ENCODE measurements around the gene ATRAID.
"Not testable (repeated sequence)": the region's sequence is repeated elsewhere in the genome, so short reads cannot be mapped to it uniquely, and the experiment has no call there.

The ATRAID gene

DNA sequence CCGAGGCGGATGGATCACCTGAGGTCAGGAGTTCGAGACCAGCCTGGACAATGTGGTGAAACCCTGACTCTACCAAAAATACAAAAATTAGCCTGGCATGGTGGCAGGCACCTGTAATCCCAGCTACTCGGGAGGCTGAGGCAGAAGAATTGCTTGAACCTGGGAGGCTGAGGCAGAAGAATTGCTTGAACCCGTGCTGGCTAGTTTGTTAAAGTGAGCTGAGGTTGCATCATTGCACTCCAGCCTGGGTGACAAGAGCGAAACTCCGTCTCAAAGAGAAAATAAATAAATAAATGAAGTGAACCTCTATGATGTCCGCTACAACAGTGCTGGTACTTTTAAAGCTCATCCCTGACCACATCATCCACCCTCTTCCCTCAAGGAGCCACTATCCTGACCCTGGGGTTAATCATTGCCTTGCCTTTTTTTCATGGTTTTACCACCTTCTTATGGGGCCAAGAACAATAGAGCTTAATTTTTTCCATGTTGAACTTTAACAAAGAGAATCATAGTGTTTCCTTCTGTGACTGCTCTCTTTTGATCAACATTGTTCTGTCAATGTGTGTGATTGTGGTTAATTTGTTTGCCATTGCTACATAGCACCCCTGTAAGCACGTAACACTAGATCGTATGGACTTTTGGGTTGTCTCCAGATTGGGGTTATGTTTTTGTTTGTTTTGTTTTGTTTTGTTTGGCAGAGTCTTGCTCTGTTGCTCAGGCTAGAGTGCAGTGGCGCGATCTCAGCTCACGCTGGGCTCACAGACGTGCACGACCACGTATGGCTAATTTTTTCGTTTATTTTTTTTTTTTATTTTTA is 17.1 kb upstream of the ATRAID start:
- no peak for DNase-seq (ENCODE audit: low read depth)

DNA sequence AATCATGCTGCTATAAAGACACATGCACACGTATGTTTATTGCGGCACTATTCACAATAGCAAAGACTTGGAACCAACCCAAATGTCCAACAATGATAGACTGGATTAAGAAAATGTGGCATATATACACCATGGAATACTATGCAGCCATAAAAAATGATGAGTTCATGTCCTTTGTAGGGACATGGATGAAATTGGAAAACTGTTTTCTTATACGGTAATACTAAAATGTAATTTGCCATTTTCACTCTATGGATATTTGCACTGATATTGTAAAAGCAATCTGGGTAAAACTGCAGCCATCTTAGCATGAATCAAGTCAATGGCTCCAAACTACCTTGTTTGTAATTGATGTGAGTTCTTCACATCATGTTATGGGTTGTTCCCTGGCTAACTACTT is 16.0 kb upstream of the ATRAID start:
- DNase-seq (ENCODE audit: low read depth) = not testable (repeated sequence)

DNA sequence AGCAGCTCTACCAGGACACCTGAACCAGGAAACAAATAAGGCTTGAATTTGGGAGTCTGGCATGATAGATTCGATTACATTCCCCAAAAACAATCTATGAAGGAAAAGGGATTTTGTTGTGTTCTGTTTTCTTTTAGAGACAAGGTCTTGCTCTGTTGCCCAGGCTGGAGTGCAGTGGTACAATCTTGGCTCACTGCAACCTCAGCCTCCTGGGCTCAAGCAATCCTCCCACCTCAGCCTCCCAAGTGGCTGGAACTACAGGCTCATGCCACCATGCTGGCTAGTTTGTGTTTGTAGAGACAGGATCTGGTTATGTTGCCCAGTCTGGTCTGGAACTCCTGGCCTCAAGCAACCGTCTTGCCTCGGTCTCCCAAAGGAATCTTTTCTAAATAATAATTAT is 13.8 kb upstream of the ATRAID start:
- not testable (repeated sequence) for DNase-seq (ENCODE audit: low read depth)

DNA sequence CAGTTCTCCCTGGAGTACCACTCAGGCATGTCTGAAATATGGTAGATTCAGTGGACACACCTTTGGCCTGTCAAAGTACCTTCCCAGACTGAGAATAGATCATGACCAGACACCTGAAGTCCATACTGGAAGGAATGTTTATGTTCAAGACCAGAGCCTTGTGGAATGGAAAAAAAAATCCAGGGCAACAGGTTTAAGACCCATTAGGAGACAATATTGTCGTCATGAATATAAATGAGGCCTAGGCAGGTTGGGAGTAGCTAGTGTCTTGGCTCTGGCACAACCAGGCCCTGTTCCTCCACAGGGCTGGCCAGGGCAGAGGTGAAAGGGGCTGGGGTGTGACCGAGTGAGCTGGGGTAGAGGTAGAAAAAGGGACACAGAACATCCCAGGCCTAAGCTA is 13.2 kb upstream of the ATRAID start:
- no peak for DNase-seq (ENCODE audit: low read depth)

DNA sequence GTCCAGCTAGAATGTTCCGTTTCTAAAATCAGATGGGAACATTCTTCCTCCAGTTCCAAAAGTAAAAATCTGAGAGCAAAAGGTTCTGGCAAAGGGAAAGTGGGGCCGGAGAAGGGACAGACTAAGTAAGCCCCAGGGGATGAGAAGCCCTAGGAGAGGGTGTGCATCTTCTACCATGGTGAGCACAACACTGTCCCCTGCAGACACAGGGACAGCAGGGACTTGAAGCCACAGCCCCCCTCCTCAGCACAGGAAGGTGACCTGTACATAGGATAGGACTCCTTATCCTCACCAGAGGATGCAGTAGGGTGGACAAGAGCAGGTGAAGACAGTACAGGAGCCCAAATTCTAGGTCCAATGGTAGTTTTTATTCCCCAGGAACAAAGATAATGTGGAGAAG is 12.6 kb upstream of the ATRAID start:
- no peak for DNase-seq (ENCODE audit: low read depth)

DNA sequence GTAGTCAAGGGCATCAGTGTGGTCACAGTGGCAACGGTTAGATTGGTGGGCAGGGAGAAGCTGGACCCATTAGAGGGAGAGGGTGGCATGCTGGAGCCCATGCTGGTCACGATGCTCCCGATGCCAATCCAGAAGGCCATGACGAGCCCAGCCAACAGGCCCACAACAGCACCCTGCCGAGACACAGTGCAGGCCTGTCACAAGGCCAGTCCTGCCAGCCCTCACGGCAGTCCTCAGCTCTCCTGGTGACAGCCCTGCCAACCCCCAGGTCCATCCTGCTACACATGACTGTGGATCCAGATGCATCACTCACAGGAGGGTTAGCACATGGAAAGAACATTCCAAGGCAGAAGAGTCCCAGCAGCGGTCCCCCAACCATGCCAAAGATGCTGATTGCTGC is 10.2 kb upstream of the ATRAID start:
- DNase-seq (ENCODE audit: low read depth) = no peak

DNA sequence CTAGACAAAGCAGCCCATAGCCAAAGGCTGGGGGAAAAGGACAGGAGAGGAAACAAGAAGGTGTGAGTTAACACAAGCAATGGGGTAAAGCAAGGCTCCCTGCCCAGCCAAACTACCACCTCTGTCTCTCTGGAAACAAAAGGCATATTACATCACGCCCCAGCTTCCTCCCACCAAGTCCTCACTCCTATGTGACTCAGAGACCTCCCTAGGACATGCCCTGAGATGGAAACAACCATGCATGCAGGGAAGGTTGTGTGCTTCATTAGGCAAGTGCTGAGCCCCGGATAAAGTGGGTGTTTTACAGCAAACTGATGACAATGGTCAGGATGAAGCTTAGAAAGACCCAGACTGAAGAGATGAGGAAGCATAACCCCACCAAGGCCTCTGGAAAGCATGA is 9.0 kb upstream of the ATRAID start:
- DNase-seq (ENCODE audit: low read depth) = no peak

DNA sequence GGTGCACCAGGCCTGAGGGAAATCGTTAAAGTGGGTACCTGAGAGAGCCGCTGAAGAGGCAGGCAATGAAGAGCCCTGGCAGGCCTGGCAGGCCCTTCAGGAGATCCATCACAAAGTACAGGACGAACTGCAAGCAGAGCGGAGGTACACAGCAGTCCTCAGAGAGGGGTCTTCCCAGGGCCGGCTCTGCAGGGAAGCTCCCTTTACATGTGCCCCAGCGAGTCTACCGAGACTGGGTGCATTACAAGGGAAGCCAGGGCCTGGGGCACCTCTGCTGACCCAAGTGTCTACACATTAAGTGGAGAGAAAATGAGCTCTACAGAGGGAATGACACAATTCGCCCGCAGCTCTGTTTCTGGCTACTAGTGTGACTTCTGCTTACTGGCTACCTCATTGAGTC is 8.1 kb upstream of the ATRAID start:
- no peak for DNase-seq (ENCODE audit: low read depth)

DNA sequence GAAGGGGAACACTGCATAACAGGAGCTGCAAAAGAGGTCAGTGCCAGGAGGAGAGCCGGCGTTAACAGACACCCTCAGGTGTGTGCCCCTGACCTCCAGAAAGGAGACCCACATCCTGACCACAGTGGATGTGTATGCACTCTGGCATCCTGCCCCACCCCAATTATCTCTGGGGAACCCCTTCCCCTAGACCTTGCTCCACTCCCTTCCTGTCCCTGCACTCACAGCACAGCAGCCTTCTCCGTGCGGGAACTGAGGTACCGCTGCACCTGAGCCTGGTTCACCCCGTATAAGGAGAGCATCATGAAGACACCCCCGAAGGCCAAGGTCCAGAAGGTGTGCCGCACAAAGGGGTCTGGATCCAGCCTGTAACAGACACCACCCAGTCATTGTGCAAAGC is 7.3 kb upstream of the ATRAID start:
- no peak for DNase-seq (ENCODE audit: low read depth)

DNA sequence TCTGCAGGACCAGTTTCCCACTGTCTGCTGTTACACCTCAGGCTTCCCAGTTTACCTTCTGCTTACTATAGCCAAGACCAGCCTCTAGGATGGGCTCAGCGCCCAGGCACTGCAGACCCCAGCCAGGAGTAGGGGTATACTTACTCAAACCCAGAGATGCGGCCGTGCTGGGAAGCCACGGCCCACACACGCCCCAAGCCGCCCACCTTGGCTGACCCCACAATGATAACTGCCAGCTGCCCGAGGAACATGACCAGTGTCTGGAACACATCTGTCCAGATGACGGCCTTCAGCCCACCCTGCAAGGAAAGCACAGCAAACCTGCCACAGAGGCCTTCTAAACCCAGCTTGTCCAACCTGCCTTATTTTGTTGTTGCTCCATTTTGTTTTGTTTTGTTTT is 6.6 kb upstream of the ATRAID start:
- DNase-seq (ENCODE audit: low read depth) = no peak

DNA sequence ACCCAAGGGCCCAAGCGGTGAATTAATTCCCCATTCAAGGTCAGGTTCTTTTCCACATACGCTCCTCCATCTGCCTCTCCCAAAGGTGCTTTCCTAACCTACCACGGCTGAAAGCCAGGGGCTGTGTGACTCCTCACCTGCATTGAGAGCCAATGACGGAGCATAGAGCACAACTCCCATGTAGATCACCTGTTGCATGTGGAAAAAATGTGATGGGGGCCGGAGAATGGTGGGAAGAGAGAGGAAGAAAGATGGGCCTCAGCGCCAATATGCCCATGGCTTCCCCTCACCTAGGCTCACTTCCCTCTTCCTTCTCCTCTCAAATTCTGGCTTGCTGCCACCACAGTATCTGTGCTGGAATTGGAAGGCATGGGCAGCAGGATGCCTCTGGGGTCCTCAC is 5.5 kb upstream of the ATRAID start:
- DNase-seq (ENCODE audit: low read depth) = no peak

DNA sequence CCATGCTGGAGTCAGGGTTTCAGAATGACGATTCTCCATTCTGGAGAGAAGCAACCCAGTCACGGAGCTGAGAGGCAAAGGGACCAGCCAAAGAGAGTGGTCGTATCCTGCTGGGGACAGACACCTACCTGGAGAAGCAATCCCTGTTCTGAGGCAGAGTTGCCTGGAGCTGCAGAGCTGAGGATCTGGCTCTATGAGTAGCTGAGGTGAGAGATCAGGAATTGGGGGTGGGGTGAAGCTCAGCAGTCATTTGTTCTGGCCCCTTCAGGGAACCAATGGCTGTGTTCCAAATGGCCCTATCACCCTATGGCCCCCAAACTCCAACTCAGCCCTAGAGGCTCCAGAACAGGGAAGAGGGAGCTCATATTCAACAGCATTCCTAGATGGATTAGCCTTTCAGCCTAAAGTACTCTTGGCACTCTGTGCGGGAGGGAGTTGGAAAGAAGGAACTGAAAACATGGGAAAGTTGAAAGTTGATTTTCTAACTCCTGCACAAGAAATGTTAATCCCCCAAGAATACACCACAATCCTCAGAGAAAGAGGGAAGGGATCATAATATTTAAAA is 3.3 kb upstream of the ATRAID start:
- DNase-seq (ENCODE audit: low read depth) = no peak

DNA sequence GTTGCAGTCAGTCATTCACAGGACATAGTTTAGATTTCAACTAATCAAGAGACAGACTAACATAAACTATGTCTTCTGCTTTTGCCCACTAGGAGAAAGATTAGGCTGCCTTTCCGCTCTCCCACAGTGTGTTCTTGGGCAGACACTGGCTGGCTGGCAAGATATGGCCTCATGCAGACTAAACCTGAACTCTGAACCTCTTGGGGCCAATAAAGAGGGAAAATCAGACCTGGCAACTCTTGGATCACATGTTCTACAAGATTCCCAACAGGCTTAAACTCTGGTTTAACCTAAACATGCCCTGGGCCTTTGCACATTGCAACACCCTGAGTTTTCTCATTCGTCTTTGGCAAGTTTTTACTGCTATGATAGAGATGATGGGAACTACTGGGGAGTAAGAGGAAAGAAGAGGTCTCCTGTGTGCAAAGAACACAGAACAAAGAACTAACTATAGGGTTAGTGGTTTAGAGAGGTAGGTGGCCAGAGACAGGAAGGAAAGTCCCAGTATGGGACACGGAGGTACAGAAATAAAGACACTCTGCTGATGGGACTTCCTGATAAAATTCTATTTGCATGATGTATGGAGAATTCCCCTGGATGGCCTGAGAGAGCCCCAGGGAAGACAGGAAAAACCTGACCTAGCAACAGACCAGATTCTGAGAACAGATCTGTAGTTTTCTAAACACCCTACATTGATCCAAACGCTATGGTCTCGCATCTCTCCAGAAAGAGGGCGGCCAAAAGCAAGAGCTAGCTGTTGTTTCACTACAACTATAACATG is 2.0 kb upstream of the ATRAID start:
- no peak for DNase-seq (ENCODE audit: low read depth)

DNA sequence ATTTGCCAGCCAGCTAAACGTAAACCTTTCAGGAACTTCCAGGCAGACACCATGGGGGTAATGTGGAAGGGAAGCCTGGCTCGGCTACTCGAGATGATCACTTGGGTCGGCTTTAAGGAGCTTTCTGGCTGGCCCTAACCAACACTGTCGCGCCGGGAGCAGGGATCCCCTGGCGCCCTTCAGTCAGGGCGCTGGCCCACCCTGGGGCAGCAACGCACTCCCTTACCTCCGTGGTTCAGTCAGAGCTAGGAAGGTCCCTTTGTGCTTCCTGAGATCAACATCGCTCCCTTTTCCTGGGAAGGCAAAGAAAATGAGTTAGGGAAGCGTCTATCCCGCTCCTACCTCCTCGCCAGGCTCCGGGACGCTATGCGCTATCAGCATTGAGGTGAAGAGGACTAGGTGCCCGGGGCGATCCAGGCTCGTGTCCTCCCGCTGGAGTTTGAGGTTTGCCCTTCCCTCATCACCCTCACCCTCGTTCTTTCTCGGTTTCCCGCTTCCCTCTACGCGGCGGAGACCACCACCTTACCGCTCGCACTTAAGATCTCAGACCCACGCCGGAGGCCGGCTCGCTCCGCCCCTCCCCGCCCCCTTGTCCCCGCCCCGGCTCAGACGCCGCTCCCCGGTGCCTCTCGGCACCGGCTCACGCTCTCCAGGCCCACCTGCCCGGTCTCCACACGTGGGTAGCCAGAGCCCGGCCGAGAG is 449 bp upstream of the ATRAID start:
- DNase-seq (ENCODE audit: low read depth) = no peak

DNA sequence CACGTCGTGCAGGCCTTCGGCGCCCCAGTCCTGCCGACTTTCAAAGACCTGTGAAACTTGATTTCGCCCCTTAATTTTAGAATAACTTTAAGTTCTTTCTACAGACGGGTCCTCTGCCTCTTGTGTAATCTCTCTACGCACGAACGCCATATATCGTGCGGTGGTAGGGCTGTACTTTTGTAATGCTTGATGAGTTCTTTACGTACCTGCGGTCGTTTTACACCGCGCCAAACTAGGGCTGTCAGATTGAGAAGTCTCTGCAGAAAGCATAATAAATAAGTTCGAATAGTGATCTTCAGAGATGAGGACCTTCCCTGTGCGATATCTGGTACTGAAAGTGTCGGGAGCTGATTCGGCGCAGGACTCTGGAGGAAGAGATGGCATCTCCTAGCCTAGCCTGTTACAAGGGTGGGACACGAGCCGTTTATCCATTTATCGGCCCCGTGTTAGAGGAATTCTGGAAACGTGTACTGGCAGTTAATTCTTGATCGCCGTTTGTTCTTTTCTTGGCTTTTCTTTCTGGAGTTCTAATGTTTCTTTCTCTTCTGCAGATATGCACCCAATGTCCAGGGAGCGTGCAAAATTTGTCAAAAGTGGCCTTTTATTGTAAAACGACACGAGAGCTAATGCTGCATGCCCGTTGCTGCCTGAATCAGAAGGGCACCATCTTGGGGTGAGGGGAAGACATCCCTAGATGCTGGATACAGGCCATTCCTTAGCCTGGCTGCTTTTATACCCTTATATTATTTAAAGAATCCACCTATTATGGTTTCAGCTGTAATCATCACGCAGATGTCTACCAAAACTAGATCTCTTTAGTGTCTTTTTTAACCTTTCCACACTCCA is 1.0 kb downstream of the ATRAID start:
- peak; percentile 32 for DNase-seq (ENCODE audit: low read depth)

DNA sequence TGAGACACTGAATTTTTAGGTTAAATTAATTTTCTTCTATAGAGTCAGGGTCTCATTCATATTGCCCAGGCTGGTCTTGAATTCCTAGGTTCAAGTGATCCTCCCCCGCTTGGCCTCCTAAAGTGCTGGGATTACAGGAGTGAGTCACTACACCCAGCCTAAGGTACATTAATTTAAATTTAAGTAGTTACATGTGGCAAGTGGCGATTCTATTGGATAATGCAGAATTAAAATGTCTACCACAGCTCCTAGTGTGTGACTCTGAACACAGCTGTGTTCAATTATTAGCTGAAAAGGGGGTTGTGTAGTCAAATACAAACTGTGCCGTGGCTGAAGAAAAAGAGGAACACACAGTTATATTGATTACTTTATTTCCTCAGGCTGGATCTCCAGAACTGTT is 3.1 kb downstream of the ATRAID start:
- no peak for DNase-seq (ENCODE audit: low read depth)

DNA sequence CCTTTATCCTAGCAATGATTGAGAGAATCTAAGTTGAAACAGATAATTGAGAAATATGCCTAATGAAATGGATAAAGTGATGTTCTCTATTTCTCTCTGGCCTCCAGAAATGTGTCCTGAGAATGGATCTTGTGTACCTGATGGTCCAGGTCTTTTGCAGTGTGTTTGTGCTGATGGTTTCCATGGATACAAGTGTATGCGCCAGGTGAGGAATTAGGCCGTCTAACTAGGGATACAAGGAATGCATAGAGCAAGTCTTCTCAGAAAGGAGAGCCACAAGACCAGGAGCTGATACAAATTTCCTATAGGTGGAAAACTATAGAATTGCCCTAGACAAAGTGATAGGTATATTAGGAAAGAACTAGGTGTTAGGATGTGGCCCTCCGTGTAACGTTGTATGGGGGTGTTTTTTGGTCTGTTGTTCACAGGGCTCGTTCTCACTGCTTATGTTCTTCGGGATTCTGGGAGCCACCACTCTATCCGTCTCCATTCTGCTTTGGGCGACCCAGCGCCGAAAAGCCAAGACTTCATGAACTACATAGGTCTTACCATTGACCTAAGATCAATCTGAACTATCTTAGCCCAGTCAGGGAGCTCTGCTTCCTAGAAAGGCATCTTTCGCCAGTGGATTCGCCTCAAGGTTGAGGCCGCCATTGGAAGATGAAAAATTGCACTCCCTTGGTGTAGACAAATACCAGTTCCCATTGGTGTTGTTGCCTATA is 4.7 kb downstream of the ATRAID start:
- DNase-seq (ENCODE audit: low read depth) = no peak

DNA sequence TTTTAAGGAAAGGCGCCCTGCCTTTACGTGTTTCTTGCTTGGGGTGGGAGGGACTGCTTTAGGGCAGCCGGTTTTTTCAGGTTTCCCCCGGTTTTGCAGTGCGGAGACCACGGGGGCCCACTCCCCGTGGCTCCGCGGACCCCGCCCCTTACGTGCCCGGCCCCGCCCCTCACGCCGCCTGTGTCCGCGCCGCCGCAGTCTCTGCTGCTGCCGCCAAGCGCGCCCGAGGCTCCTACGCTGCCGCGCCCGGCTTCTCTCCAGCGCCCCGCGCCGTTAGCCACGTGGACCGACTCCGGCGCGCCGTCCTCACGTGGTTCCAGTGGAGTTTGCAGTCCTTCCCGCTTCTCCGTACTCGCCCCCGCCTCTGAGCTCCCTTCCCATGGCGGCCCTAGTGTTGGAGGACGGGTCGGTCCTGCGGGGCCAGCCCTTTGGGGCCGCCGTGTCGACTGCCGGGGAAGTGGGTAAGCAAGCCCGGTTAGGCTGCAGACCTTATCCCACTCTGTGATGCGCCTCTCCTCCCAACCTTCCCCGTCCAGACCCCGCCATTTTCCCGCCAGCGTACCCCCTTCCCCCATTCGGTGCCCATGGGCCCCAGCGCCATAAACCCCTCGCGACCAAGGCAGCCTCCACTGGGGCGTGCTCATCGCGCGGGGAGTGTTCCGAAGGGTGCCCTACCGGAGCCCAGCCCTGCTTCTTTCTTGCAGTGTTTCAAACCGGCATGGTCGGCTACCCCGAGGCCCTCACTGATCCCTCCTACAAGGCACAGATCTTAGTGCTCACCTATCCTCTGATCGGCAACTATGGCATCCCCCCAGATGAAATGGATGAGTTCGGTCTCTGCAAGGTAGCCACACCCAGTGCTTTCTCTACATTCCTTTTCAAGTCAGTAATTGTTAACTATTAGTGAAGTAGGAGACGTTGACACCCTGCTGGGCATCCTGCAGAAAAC is 5.6 kb downstream of the ATRAID start, which contains the start of gene CAD:
Gene CAD (plus strand): TSS at position 197 of the 949 bp plus-strand sequence. CDS start 183 bp downstream, at position 380.
- DNase-seq (ENCODE audit: low read depth) = peak; percentile 89

DNA sequence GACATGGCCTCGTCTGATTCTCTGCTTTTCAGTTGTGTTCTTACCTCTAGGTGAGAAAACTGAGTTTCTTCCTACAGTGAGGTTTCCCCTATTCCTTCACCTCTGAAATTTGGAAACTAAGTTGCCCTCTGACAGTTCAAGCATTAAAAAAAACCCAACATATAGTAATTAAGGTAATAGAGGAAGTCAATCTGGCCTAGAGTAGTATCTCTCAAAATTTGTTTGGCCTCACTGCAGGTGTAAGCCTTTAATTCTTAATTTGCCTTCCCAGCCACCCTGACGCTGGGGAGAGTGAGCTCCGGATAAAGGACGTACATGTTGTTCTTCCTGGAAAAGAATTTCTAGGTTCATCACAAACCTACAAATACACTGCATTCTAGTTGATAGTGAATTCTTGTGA is 6.8 kb downstream of the ATRAID start:
- DNase-seq (ENCODE audit: low read depth) = no peak

DNA sequence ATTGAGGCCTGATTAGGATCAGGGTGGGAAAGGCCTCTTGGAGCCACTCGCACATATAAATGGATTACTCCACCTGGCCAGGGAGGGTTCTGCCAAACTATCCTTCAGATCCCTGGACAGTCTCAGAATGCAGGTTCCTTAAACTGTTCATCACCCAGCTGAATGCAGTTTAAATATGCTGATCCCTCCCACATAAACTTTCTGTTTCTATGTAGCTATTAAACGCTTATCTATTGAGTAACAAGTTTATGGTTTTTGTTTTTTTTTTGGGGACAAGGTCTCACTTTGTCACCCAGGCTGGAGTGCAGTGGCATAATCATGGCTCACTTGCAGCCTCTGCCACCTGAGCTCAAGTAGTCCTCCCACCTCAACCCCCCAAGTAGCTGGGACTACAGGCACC is 7.2 kb downstream of the ATRAID start:
- no peak for DNase-seq (ENCODE audit: low read depth)

All from activated T-cell treated with anti-CD3 and anti-CD28 coated beads for 24 hours (primary cell).